ENCODE results near the gene EPHA6.

Gene EPHA6

GRCh38 chr3:97765336-97765735, 950.9 kb downstream of the EPHA6 start:
- Histone ChIP-seq H3K27me3 (ENCODE audit: control insufficient read depth in 1 of 2, insufficient read depth in 2 of 2, low read length in 2 of 2) (no peaks in the 10 kb centered on the region), H3K9me3 (ENCODE audit: control insufficient read depth in 2 of 2, low read length in 2 of 2) (no peaks in the 10 kb centered on the region), H3K27ac (ENCODE audit: low read length) (no peak overlapping the region), H3K36me3 (ENCODE audit: control insufficient read depth in 2 of 2, insufficient read depth in 2 of 2, low read length in 2 of 2) (peaks cover 0 to 7% of the 10 kb centered on the region in 2 donors), H3K4me3 (ENCODE audit: low read length in 2 of 2) (peak overlapping the region; percentile 88 to 95), H3K9ac (ENCODE audit: low read length in 2 of 2) (peak overlapping the region; percentile 1 to 80), H3K4me1 (ENCODE audit: control insufficient read depth, insufficient read depth, low read length) (peaks cover 3% of the 10 kb centered on the region)

GRCh38 chr3:97772926-97773325, 958.5 kb downstream of the EPHA6 start:
- Histone ChIP-seq H3K36me3 (ENCODE audit: control insufficient read depth in 2 of 2, insufficient read depth in 2 of 2, low read length in 2 of 2) (peaks cover 2 to 13% of the 10 kb centered on the region in 2 donors), H3K4me3 (ENCODE audit: low read length in 2 of 2) (no peak overlapping the region), H3K9ac (ENCODE audit: low read length in 2 of 2) (no peak overlapping the region), H3K9me3 (ENCODE audit: control insufficient read depth in 2 of 2, low read length in 2 of 2) (no peaks in the 10 kb centered on the region), H3K27me3 (ENCODE audit: control insufficient read depth in 1 of 2, insufficient read depth in 2 of 2, low read length in 2 of 2) (no peaks in the 10 kb centered on the region), H3K27ac (ENCODE audit: low read length) (no peak overlapping the region), H3K4me1 (ENCODE audit: control insufficient read depth, insufficient read depth, low read length) (no peaks in the 10 kb centered on the region)

- H3K4me1 ChIP-seq (ENCODE audit: control insufficient read depth, insufficient read depth, low read length): no peaks in the 10 kb centered on the region
- H3K9me3 ChIP-seq (ENCODE audit: control insufficient read depth in 2 of 2, low read length in 2 of 2): no peaks in the 10 kb centered on the region
- H3K9ac ChIP-seq (ENCODE audit: low read length in 2 of 2): no peak overlapping the region
- no peak overlapping the region for H3K4me3 ChIP-seq (ENCODE audit: low read length in 2 of 2)
- H3K27me3 ChIP-seq (ENCODE audit: control insufficient read depth in 1 of 2, insufficient read depth in 2 of 2, low read length in 2 of 2): no peaks in the 10 kb centered on the region
- no peak overlapping the region for H3K27ac ChIP-seq (ENCODE audit: low read length)
- peaks cover 2% of the 10 kb centered on the region in 2 donors for H3K36me3 ChIP-seq (ENCODE audit: control insufficient read depth in 2 of 2, insufficient read depth in 2 of 2, low read length in 2 of 2)
These were observed 963.8 kb downstream of the EPHA6 start for GRCh38 chr3:97778152-97778551.

- H3K4me1 ChIP-seq (ENCODE audit: control insufficient read depth, insufficient read depth, low read length): no peaks in the 10 kb centered on the region
- no peak overlapping the region for H3K27ac ChIP-seq (ENCODE audit: low read length)
- no peaks in the 10 kb centered on the region for H3K27me3 ChIP-seq (ENCODE audit: control insufficient read depth in 1 of 2, insufficient read depth in 2 of 2, low read length in 2 of 2)
- no peaks in the 10 kb centered on the region for H3K36me3 ChIP-seq (ENCODE audit: control insufficient read depth in 2 of 2, insufficient read depth in 2 of 2, low read length in 2 of 2)
- no peaks in the 10 kb centered on the region for H3K9me3 ChIP-seq (ENCODE audit: control insufficient read depth in 2 of 2, low read length in 2 of 2)
- no peak overlapping the region for H3K4me3 ChIP-seq (ENCODE audit: low read length in 2 of 2)
- H3K9ac ChIP-seq (ENCODE audit: low read length in 2 of 2): no peak overlapping the region
These were observed 979.1 kb downstream of the EPHA6 start for GRCh38 chr3:97793420-97794019.

GRCh38 chr3:97795951-97796350, 981.6 kb downstream of the EPHA6 start:
- Histone ChIP-seq H3K27ac (ENCODE audit: low read length) (no peak overlapping the region), H3K27me3 (ENCODE audit: control insufficient read depth in 1 of 2, insufficient read depth in 2 of 2, low read length in 2 of 2) (no peaks in the 10 kb centered on the region), H3K9ac (ENCODE audit: low read length in 2 of 2) (no peak overlapping the region), H3K4me1 (ENCODE audit: control insufficient read depth, insufficient read depth, low read length) (no peaks in the 10 kb centered on the region), H3K9me3 (ENCODE audit: control insufficient read depth in 2 of 2, low read length in 2 of 2) (no peaks in the 10 kb centered on the region), H3K36me3 (ENCODE audit: control insufficient read depth in 2 of 2, insufficient read depth in 2 of 2, low read length in 2 of 2) (no peaks in the 10 kb centered on the region), H3K4me3 (ENCODE audit: low read length in 2 of 2) (no peak overlapping the region)

Measured in stomach smooth muscle (tissue), 2 donors.